Calu3 (cell line): ENCODE results near the gene NAT8L. TPM values are rescaled to one million over a fixed set of nuclear protein-coding genes. Genes with fewer than 3 reads are reported as not detected.

Experiments used
- BruUV-seq: library from RNA; stranded (reverse); fragments of 400-500 nt; replicated peaks from 2 replicates; lab custom pipeline; 2021; lab: Mats Ljungman, UMichigan
- CTCF ChIA-PET: fragments of 300-600 bp; sonication (Branson Sonifier 250); formaldehyde crosslinking; loops from one replicate; lab custom pipeline; 2022; ENCODE audit warnings: antibody characterized with exemption; lab: Charles Lee
- DNase-seq: peaks from one replicate; pipeline ENCODE4 v3.0.0; 2022
- H3K27ac Mint-ChIP-seq: one replicate; pipeline ENCODE4 v1.8.0; 2022; ENCODE audit warnings: mixed read lengths; ENCODE audit not compliant: unreplicated experiment
- H3K27me3 Mint-ChIP-seq: one replicate; pipeline ENCODE4 v1.8.0; 2022; ENCODE audit warnings: mixed read lengths; ENCODE audit not compliant: unreplicated experiment
- H3K36me3 Mint-ChIP-seq: one replicate; pipeline ENCODE4 v1.8.0; 2022; ENCODE audit warnings: mild to moderate bottlenecking, moderate library complexity, mixed read lengths; ENCODE audit not compliant: insufficient read depth, unreplicated experiment
- H3K4me1 Mint-ChIP-seq: one replicate; pipeline ENCODE4 v1.8.0; 2022; ENCODE audit warnings: mild to moderate bottlenecking, low read depth, mixed read lengths; ENCODE audit not compliant: unreplicated experiment
- H3K4me3 Mint-ChIP-seq: one replicate; pipeline ENCODE4 v1.8.0; 2022; ENCODE audit warnings: mild to moderate bottlenecking, low read depth, moderate library complexity, mixed read lengths; ENCODE audit not compliant: unreplicated experiment
- H3K9me3 Mint-ChIP-seq: one replicate; pipeline ENCODE4 v1.8.0; 2022; ENCODE audit warnings: low read depth, mixed read lengths; ENCODE audit not compliant: unreplicated experiment
- intact Hi-C: fragments of 100-400 bp; cut with micrococcal nuclease; formaldehyde crosslinking; loops from one replicate; pipeline ENCODE4 v1.10.0; 2022; ENCODE audit not compliant: unreplicated experiment
- total RNA-seq: library from RNA; stranded (reverse); gene quantifications from 2 replicates; pipeline ENCODE4 v1.2.3, GENCODE V29; 2022
- TF ChIP-seq, protein P1 (sequence below): fragments of 200-600 bp; IDR thresholded peaks from one replicate; pipeline ENCODE4 v1.8.0; 2022; ENCODE audit warnings: antibody characterized with exemption; ENCODE audit not compliant: unreplicated experiment

The NAT8L gene
- total RNA-seq, 1 experiment from 2014 or later: 0.83 TPM

DNA sequence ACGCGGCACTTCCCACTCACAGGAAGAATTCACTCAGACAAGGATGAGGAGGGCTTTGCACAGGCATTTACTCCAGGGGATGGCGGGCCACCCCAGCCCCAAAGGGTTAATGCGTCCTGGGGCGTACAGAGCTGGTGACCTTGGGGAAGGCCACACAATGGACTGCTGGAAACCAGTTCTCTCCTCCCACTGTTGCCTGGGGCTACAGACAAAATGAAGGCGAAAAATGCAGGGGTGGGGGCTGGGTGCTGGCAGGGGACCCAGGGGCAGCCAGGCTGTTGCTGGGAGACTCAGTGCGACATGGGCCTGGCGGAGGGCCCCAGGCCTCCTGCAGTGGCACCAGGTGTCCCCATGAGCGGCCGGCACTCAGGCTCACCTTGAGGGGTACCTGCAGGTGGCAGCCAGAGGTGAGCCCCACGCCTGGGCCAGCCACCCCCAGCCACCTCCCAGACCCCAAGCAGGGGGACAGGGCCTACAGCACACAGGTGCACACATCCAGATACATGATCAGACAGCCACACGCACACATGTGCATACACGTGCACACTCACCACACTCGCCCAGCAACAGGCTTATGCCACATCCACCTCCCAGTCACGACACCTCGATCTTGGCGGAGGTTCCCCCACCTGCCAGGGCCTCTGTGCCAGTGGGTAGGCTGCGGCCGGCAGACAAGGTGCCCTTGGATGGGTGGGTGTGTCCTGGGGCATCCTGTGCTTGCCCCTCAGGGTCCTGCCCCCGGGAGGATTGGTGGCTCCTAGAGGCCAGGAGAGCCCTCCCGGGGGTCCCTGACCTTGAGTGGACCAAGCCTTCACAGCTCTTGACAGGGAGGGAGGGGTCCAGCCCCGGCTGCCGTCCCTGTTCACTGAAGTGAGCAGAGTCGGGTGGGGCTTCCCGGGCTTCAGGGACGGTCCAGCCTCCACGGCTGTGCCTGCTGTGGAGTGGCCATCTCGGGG, 13.1 kb downstream of the NAT8L start:
- intact Hi-C loops: no loop called here
- Mint-ChIP-seq H3K9me3 (no peaks in the 10 kb centered on the region), H3K27ac (no peak overlapping the region), H3K36me3 (peaks cover 4% of the 10 kb centered on the region), H3K4me1 (no peaks in the 10 kb centered on the region), H3K27me3 (no peaks in the 10 kb centered on the region), H3K4me3 (no peak overlapping the region)
- TF ChIP-seq, protein P1, sequence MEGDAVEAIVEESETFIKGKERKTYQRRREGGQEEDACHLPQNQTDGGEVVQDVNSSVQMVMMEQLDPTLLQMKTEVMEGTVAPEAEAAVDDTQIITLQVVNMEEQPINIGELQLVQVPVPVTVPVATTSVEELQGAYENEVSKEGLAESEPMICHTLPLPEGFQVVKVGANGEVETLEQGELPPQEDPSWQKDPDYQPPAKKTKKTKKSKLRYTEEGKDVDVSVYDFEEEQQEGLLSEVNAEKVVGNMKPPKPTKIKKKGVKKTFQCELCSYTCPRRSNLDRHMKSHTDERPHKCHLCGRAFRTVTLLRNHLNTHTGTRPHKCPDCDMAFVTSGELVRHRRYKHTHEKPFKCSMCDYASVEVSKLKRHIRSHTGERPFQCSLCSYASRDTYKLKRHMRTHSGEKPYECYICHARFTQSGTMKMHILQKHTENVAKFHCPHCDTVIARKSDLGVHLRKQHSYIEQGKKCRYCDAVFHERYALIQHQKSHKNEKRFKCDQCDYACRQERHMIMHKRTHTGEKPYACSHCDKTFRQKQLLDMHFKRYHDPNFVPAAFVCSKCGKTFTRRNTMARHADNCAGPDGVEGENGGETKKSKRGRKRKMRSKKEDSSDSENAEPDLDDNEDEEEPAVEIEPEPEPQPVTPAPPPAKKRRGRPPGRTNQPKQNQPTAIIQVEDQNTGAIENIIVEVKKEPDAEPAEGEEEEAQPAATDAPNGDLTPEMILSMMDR: no peak
- no TSS peak for BruUV-seq
- CTCF ChIA-PET: no interaction called here
- no peak for DNase-seq

- H3K27ac Mint-ChIP-seq: no peak overlapping the region
- H3K27me3 Mint-ChIP-seq: no peaks in the 10 kb centered on the region
- CTCF ChIA-PET: no interaction called here
- no peak for DNase-seq
- no peaks in the 10 kb centered on the region for H3K4me1 Mint-ChIP-seq
- H3K36me3 Mint-ChIP-seq: peaks cover 5% of the 10 kb centered on the region
- intact Hi-C loops: no loop called here
- no peaks in the 10 kb centered on the region for H3K9me3 Mint-ChIP-seq
- no peak overlapping the region for H3K4me3 Mint-ChIP-seq
- TF ChIP-seq, protein P1: no peak
- BruUV-seq: no TSS peak
Observed at GRCh38 chr4:2072971-2073807, 14.1 kb downstream of the NAT8L start.

DNA sequence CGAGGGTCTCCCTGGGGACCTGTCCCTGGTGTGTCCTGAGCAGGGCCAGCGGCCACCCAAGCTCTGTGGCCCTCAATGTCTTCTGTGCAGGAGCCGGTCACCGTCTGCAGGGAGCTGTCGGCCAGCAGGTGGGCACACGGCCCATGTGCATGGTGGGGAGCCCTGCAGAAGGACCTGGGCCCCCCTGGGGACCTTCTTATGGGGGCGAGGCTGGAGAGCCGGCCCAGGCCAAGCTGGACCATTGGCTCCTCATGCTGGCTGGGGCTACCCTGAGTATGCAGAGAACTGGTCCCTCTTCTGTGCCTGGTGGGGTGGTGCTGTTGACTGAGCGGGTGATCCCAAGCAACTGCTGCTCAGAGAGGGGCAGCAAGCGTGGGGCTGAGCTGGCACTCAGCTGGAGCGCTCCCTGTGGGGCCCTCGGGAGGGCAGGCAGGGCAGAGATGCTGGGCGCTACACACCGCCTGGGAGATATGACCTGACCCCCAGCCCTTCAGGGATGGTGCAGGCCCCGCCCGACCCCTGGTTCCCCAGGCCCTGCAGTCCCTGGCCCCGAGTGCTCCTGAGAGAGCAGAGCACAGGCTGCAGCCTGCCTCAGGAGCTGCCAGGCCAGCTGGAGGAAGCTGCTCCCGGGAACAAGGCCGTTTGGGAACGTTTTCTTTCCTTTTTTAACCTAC, 14.8 kb downstream of the NAT8L start:
- Mint-ChIP-seq H3K9me3 (no peaks in the 10 kb centered on the region), H3K4me3 (no peak overlapping the region), H3K36me3 (peaks cover 5% of the 10 kb centered on the region), H3K27ac (no peak overlapping the region), H3K4me1 (no peaks in the 10 kb centered on the region), H3K27me3 (no peaks in the 10 kb centered on the region)
- TF ChIP-seq, protein P1: no peak
- CTCF ChIA-PET: no interaction called here
- DNase-seq: no peak
- BruUV-seq: no TSS peak
- intact Hi-C loops: no loop called here

DNA sequence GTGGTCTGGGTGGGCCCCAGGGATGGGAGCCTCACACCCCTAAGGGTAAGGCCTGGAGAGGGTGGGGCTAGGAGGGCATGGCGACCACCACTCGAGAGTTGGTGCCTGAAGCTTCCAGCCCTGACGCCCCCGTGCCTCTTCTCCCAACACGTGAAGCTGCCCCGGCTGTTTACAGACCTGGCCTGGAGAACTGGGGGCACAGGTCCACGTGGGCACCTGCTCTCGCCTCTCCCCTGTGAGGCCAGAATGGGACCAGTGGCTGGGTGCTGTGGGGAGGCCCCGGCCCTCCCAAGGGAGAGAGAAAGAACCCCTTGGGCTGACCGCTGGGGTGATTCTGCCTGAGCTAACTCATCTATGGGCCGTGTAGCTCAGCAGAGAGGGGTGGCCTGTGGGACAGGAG, 15.5 kb downstream of the NAT8L start:
- H3K9me3 Mint-ChIP-seq: no peaks in the 10 kb centered on the region
- H3K27me3 Mint-ChIP-seq: no peaks in the 10 kb centered on the region
- TF ChIP-seq, protein P1: no peak
- no TSS peak for BruUV-seq
- H3K27ac Mint-ChIP-seq: no peak overlapping the region
- H3K4me3 Mint-ChIP-seq: no peak overlapping the region
- CTCF ChIA-PET: no interaction called here
- peaks cover 5% of the 10 kb centered on the region for H3K36me3 Mint-ChIP-seq
- intact Hi-C loops: no loop called here
- H3K4me1 Mint-ChIP-seq: no peaks in the 10 kb centered on the region
- no peak for DNase-seq
